Choroid plexus epithelial cell (primary cell): ENCODE results near the gene PDE9A.

Experiments
- DNase-seq: peaks from one replicate; pipeline ENCODE4 v3.0.0-alpha.2; 2010; ENCODE audit warnings: low read depth
- H3K4me3 ChIP-seq: 2 replicates; pipeline ENCODE4 v1.5.1; 2011; ENCODE audit warnings: low read depth, mild to moderate bottlenecking, control low read depth, low read length, moderate library complexity
- TF ChIP-seq, protein P1 (sequence below): conservative IDR thresholded peaks from 2 replicates; pipeline ENCODE4 v1.5.1; 2011; ENCODE audit warnings: low read depth, mild to moderate bottlenecking, control low read depth, inconsistent platforms, low read length, moderate library complexity

The PDE9A gene

DNA sequence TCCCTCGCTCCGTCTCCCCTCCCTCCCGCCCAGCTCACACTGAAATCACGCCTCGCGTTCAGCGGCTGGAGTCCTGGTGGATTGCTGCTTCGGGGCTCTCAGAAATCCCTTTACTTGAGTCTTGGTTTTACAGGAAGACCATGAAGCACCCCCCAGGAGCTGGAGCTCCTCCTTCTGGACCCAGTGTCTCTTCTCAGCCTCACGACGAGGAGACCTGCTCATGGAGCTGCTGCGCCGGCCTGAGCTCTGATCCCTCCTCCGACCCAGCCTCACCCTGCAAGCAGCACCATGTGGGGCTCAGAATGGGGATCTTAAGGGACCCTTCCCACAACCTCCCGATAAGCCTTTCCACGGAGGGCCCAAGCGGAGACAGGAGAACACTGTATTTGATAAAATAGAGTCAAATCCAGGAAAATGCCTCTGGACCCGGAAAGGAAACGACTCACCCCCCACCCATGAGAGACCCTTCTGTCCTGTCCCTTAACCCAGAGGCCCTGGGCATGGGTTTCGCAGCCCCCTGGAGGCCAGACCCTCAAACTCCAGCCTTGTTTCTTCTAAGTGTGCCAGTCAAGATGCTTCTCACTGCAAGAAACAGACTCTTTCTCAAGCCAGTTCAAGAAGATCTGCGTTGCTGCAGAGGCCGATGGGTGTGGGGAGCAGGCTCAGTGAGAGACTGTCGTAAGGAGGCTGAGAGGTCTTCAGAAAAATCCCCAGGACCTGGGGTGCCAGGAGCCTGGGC is 26.1 kb downstream of the PDE9A start:
- no peak overlapping the region for H3K4me3 ChIP-seq
- DNase-seq = no peak
- TF ChIP-seq, protein P1, sequence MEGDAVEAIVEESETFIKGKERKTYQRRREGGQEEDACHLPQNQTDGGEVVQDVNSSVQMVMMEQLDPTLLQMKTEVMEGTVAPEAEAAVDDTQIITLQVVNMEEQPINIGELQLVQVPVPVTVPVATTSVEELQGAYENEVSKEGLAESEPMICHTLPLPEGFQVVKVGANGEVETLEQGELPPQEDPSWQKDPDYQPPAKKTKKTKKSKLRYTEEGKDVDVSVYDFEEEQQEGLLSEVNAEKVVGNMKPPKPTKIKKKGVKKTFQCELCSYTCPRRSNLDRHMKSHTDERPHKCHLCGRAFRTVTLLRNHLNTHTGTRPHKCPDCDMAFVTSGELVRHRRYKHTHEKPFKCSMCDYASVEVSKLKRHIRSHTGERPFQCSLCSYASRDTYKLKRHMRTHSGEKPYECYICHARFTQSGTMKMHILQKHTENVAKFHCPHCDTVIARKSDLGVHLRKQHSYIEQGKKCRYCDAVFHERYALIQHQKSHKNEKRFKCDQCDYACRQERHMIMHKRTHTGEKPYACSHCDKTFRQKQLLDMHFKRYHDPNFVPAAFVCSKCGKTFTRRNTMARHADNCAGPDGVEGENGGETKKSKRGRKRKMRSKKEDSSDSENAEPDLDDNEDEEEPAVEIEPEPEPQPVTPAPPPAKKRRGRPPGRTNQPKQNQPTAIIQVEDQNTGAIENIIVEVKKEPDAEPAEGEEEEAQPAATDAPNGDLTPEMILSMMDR = no peak

DNA sequence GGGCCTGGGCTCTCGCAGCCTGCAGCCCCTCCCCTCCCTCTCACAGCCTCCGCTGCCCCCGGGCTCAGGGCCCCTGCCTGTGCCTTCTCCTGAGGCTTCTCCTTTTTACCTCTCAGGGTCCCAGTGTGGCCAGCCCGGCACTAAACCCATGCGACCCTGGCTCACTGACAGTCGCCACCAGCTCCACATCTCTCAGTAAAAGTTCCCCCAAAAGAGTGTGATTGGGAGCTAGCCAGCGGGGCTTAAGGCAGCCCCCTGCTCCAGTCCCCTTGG is 26.6 kb downstream of the PDE9A start:
- DNase-seq = no peak
- TF ChIP-seq, protein P1 = no peak
- H3K4me3 ChIP-seq = no peak overlapping the region

DNA sequence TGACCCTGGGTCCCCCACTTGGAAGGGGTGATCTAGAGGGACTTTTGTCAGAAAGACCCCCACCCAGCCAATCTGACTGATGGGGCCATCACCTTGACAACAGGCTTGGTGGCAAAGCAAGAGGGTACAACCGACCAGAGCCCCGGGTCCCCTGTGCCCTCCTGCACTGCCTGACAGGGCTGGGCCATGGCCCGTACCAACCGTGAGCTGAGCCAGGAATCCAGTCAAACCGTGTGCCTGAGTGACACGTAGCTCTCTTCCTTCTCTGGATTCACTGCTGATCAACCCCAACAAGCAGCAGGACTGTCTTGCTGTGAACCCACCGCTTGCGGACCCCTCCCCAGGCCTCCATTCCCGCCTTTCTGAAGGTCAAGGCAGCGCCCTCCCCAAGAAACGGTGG is 27.0 kb downstream of the PDE9A start:
- no peak for DNase-seq
- TF ChIP-seq, protein P1 = no peak
- no peak overlapping the region for H3K4me3 ChIP-seq

DNA sequence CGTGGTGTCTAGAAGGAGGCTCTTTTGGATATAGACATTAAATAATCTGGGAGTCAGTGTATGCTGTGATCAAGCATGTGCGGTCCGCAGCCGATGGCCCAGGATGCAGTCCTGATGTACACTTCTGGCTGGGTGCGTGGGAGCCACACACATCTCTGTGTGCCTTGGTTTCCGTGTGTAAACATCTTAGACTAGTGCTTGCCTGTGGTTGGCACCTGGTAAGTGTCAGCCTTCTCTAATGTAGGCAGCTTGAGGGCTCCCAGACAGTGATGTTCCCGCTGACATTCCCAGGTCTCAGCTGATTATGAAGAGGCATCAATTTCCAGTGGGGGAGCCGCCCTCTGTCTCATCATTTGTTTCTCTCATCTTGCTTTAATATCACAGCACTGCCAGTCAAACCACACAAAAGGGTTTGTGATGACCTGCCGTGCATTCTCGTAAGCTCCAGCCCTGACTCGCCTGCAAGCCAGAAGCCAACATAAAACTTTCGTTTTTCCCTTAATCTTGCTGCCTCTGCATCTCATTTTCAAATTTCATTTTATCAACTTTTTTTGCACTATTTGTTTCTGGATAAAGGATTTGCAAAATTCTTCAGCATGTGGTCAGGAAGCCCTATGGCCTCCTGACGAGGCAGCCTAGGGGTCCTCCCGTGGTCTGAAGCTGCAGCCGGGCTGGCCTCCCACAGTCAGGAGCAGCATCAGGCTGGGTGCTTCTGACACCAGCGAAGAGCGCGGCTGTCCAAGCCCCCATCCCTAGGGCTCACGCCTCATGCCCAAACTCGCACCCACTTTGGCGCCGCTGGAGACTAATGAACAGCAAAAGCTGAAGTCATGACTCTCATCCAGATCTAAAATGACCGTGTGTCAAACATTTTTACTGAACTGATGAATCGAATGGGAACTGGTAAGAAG is 28.1 kb downstream of the PDE9A start:
- no peak overlapping the region for H3K4me3 ChIP-seq
- DNase-seq = no peak
- TF ChIP-seq, protein P1 = no peak

DNA sequence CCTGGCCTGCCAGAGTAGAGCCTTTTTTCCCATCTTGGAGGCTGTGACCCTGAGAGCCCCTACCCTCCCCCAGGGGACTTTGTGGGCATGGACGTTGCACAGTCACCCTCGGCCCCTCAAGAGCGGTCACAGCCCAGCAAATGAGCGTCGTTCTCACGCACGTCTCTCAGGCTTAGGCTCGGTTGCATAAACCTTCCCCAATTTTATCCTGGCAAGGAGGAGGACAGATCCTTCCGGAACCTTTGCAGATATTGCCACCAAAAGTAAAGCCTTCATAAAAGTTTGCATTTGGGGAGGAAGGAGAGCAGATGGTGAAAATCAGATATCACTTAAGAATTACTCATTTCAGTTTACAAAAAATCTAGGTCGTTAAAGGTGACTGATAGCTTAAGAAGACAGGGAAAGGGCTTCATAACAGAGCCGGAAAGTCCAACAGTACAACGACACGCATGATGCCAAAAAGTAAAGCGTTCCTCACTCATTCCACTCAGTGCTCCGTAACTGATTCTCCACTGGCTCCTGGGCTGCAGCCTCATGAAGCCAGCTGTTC is 29.3 kb downstream of the PDE9A start:
- no peak overlapping the region for H3K4me3 ChIP-seq
- TF ChIP-seq, protein P1 = no peak
- DNase-seq = no peak

DNA sequence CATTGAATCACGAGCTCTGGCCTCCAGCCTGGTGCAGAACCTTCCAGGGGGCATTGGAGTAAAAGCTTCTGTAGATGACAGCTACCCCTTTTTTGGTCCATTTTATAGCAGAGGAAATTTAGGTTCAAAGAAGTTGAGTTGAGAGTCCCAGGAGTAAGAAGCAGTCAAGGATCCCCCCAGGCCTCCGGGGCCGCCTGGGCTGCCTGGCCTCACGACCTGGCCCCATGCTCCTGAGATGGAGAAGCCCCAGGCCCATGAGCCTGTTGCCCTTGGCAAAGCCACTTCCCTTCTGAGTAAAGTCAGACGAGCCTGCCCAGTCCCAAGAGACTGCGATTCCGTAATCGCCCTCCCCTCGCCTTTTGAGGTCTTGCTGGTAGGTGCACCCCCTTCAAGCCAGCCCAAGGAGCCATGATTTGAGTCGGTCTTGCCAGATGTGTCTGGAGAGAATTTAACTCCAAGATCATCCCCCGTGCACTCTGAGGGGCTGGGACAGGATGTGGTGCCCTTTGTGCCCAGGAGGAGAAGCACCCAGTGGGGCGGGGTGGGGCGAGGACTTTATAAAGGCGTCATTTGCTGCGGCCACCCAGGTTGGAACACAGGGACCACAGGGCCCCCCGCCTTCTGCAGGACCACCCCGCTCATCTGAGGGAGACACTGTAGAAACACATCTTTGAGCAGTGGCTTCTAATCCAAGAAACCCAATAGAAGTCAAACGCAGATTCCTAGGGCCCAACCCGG is 30.1 kb downstream of the PDE9A start:
- TF ChIP-seq, protein P1 = no peak
- H3K4me3 ChIP-seq = no peak overlapping the region
- no peak for DNase-seq
